COLO668 (cell line): Measurements from ENCODE around the gene PPFIA4.

ENCODE experiments used
- DNase-seq: peaks from one replicate; lab custom pipeline; 2025; ENCODE audit not compliant: unreplicated experiment; lab: John Stamatoyannopoulos, UW

PPFIA4 gene

GRCh38 chr1:203056012-203056411 is 29.7 kb downstream of the PPFIA4 start:
- no peak for DNase-seq

- no peak for DNase-seq
Measured at GRCh38 chr1:203056516-203056915, 30.2 kb downstream of the PPFIA4 start.

GRCh38 chr1:203057911-203058675 is 31.8 kb downstream of the PPFIA4 start:
- no peak for DNase-seq

- no peak for DNase-seq
Measured at GRCh38 chr1:203058676-203058935, 32.3 kb downstream of the PPFIA4 start.

- no peak for DNase-seq
Measured at GRCh38 chr1:203059485-203059884, 33.2 kb downstream of the PPFIA4 start.

- no peak for DNase-seq
Measured at GRCh38 chr1:203060115-203060514, 33.8 kb downstream of the PPFIA4 start.

- no peak for DNase-seq
Measured at GRCh38 chr1:203063287-203063686, 37.0 kb downstream of the PPFIA4 start.

GRCh38 chr1:203065191-203065590 is 38.9 kb downstream of the PPFIA4 start:
- DNase-seq: no peak

- DNase-seq: no peak
Measured at GRCh38 chr1:203065986-203066385, 39.7 kb downstream of the PPFIA4 start.

- no peak for DNase-seq
Measured at GRCh38 chr1:203066965-203067364, 40.7 kb downstream of the PPFIA4 start.

- DNase-seq: no peak
Measured at GRCh38 chr1:203069030-203069747, 42.9 kb downstream of the PPFIA4 start.

GRCh38 chr1:203072002-203072602 is 45.8 kb downstream of the PPFIA4 start:
- DNase-seq: no peak

GRCh38 chr1:203072911-203073310 is 46.6 kb downstream of the PPFIA4 start:
- DNase-seq: no peak

GRCh38 chr1:203073469-203073868 is 47.2 kb downstream of the PPFIA4 start:
- no peak for DNase-seq

- DNase-seq: no peak
Measured at GRCh38 chr1:203074610-203075009, 48.3 kb downstream of the PPFIA4 start.

- no peak for DNase-seq
Measured at GRCh38 chr1:203075236-203076030, 49.1 kb downstream of the PPFIA4 start.

GRCh38 chr1:203076031-203076511 is 49.8 kb downstream of the PPFIA4 start:
- DNase-seq: no peak

- no peak for DNase-seq
Measured at GRCh38 chr1:203077367-203077766, 51.1 kb downstream of the PPFIA4 start.

GRCh38 chr1:203077956-203078355 is 51.7 kb downstream of the PPFIA4 start:
- no peak for DNase-seq

GRCh38 chr1:203078478-203078877 is 52.2 kb downstream of the PPFIA4 start:
- no peak for DNase-seq

- no peak for DNase-seq
Measured at GRCh38 chr1:203080456-203080855, 54.2 kb downstream of the PPFIA4 start.
